GM10266 (cell line): ENCODE results near the gene NHP2.

Experiments used
- DNase-seq: peaks from one replicate; pipeline ENCODE4 v3.0.0; 2012; ENCODE audit errors: extremely low spot score
- TF ChIP-seq, protein P1 (sequence below): IDR thresholded peaks from 2 replicates; pipeline ENCODE4 v1.5.1; 2012; ENCODE audit warnings: mild to moderate bottlenecking, low read depth; ENCODE audit not compliant: control insufficient read depth, insufficient read depth; ENCODE audit errors: missing control alignments

NHP2 gene

DNA sequence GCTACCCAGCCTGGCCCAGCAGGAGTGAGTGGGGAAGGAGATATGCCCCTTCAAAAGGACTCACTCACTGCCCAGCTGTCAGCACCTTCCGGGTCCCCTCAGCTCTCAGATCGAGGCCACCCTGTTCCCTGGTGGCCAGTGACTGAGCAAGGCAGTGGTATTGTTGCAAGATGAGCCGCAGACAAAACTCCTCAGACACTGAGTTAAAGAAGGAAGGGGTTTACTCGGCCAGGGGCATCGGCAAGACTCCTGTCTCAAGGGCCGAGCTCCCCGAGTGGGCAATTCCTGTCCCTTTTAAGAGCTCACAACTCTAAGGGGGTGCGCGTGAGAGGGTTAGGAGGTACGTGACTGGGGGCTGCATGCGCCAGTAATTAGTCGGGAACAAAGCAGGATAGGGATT lies 50.1 kb downstream of the NHP2 start:
- TF ChIP-seq, protein P1, sequence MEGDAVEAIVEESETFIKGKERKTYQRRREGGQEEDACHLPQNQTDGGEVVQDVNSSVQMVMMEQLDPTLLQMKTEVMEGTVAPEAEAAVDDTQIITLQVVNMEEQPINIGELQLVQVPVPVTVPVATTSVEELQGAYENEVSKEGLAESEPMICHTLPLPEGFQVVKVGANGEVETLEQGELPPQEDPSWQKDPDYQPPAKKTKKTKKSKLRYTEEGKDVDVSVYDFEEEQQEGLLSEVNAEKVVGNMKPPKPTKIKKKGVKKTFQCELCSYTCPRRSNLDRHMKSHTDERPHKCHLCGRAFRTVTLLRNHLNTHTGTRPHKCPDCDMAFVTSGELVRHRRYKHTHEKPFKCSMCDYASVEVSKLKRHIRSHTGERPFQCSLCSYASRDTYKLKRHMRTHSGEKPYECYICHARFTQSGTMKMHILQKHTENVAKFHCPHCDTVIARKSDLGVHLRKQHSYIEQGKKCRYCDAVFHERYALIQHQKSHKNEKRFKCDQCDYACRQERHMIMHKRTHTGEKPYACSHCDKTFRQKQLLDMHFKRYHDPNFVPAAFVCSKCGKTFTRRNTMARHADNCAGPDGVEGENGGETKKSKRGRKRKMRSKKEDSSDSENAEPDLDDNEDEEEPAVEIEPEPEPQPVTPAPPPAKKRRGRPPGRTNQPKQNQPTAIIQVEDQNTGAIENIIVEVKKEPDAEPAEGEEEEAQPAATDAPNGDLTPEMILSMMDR, result no peak
- no peak for DNase-seq
